Measurements from ENCODE around the gene SLC5A6.
"Not testable (repeated sequence)": the region's sequence is repeated elsewhere in the genome, so short reads cannot be mapped to it uniquely, and the experiment has no call there.

The SLC5A6 gene

DNA sequence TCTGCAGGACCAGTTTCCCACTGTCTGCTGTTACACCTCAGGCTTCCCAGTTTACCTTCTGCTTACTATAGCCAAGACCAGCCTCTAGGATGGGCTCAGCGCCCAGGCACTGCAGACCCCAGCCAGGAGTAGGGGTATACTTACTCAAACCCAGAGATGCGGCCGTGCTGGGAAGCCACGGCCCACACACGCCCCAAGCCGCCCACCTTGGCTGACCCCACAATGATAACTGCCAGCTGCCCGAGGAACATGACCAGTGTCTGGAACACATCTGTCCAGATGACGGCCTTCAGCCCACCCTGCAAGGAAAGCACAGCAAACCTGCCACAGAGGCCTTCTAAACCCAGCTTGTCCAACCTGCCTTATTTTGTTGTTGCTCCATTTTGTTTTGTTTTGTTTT, 6.9 kb downstream of the SLC5A6 start:
- no peak for DNase-seq (ENCODE audit: low spot score)

DNA sequence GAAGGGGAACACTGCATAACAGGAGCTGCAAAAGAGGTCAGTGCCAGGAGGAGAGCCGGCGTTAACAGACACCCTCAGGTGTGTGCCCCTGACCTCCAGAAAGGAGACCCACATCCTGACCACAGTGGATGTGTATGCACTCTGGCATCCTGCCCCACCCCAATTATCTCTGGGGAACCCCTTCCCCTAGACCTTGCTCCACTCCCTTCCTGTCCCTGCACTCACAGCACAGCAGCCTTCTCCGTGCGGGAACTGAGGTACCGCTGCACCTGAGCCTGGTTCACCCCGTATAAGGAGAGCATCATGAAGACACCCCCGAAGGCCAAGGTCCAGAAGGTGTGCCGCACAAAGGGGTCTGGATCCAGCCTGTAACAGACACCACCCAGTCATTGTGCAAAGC, 7.5 kb downstream of the SLC5A6 start:
- no peak for DNase-seq (ENCODE audit: low spot score)

DNA sequence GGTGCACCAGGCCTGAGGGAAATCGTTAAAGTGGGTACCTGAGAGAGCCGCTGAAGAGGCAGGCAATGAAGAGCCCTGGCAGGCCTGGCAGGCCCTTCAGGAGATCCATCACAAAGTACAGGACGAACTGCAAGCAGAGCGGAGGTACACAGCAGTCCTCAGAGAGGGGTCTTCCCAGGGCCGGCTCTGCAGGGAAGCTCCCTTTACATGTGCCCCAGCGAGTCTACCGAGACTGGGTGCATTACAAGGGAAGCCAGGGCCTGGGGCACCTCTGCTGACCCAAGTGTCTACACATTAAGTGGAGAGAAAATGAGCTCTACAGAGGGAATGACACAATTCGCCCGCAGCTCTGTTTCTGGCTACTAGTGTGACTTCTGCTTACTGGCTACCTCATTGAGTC, 8.3 kb downstream of the SLC5A6 start:
- DNase-seq (ENCODE audit: low spot score) = no peak

DNA sequence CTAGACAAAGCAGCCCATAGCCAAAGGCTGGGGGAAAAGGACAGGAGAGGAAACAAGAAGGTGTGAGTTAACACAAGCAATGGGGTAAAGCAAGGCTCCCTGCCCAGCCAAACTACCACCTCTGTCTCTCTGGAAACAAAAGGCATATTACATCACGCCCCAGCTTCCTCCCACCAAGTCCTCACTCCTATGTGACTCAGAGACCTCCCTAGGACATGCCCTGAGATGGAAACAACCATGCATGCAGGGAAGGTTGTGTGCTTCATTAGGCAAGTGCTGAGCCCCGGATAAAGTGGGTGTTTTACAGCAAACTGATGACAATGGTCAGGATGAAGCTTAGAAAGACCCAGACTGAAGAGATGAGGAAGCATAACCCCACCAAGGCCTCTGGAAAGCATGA, 9.2 kb downstream of the SLC5A6 start:
- no peak for DNase-seq (ENCODE audit: low spot score)

DNA sequence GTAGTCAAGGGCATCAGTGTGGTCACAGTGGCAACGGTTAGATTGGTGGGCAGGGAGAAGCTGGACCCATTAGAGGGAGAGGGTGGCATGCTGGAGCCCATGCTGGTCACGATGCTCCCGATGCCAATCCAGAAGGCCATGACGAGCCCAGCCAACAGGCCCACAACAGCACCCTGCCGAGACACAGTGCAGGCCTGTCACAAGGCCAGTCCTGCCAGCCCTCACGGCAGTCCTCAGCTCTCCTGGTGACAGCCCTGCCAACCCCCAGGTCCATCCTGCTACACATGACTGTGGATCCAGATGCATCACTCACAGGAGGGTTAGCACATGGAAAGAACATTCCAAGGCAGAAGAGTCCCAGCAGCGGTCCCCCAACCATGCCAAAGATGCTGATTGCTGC, 10.4 kb downstream of the SLC5A6 start:
- DNase-seq (ENCODE audit: low spot score) = no peak

DNA sequence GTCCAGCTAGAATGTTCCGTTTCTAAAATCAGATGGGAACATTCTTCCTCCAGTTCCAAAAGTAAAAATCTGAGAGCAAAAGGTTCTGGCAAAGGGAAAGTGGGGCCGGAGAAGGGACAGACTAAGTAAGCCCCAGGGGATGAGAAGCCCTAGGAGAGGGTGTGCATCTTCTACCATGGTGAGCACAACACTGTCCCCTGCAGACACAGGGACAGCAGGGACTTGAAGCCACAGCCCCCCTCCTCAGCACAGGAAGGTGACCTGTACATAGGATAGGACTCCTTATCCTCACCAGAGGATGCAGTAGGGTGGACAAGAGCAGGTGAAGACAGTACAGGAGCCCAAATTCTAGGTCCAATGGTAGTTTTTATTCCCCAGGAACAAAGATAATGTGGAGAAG, 12.8 kb downstream of the SLC5A6 start:
- no peak for DNase-seq (ENCODE audit: low spot score)

DNA sequence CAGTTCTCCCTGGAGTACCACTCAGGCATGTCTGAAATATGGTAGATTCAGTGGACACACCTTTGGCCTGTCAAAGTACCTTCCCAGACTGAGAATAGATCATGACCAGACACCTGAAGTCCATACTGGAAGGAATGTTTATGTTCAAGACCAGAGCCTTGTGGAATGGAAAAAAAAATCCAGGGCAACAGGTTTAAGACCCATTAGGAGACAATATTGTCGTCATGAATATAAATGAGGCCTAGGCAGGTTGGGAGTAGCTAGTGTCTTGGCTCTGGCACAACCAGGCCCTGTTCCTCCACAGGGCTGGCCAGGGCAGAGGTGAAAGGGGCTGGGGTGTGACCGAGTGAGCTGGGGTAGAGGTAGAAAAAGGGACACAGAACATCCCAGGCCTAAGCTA, 13.4 kb downstream of the SLC5A6 start:
- no peak for DNase-seq (ENCODE audit: low spot score)

DNA sequence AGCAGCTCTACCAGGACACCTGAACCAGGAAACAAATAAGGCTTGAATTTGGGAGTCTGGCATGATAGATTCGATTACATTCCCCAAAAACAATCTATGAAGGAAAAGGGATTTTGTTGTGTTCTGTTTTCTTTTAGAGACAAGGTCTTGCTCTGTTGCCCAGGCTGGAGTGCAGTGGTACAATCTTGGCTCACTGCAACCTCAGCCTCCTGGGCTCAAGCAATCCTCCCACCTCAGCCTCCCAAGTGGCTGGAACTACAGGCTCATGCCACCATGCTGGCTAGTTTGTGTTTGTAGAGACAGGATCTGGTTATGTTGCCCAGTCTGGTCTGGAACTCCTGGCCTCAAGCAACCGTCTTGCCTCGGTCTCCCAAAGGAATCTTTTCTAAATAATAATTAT, 14.0 kb downstream of the SLC5A6 start:
- not testable (repeated sequence) for DNase-seq (ENCODE audit: low spot score)

DNA sequence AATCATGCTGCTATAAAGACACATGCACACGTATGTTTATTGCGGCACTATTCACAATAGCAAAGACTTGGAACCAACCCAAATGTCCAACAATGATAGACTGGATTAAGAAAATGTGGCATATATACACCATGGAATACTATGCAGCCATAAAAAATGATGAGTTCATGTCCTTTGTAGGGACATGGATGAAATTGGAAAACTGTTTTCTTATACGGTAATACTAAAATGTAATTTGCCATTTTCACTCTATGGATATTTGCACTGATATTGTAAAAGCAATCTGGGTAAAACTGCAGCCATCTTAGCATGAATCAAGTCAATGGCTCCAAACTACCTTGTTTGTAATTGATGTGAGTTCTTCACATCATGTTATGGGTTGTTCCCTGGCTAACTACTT, 16.3 kb downstream of the SLC5A6 start:
- not testable (repeated sequence) for DNase-seq (ENCODE audit: low spot score)

DNA sequence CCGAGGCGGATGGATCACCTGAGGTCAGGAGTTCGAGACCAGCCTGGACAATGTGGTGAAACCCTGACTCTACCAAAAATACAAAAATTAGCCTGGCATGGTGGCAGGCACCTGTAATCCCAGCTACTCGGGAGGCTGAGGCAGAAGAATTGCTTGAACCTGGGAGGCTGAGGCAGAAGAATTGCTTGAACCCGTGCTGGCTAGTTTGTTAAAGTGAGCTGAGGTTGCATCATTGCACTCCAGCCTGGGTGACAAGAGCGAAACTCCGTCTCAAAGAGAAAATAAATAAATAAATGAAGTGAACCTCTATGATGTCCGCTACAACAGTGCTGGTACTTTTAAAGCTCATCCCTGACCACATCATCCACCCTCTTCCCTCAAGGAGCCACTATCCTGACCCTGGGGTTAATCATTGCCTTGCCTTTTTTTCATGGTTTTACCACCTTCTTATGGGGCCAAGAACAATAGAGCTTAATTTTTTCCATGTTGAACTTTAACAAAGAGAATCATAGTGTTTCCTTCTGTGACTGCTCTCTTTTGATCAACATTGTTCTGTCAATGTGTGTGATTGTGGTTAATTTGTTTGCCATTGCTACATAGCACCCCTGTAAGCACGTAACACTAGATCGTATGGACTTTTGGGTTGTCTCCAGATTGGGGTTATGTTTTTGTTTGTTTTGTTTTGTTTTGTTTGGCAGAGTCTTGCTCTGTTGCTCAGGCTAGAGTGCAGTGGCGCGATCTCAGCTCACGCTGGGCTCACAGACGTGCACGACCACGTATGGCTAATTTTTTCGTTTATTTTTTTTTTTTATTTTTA, 17.3 kb downstream of the SLC5A6 start:
- DNase-seq (ENCODE audit: low spot score) = no peak

DNA sequence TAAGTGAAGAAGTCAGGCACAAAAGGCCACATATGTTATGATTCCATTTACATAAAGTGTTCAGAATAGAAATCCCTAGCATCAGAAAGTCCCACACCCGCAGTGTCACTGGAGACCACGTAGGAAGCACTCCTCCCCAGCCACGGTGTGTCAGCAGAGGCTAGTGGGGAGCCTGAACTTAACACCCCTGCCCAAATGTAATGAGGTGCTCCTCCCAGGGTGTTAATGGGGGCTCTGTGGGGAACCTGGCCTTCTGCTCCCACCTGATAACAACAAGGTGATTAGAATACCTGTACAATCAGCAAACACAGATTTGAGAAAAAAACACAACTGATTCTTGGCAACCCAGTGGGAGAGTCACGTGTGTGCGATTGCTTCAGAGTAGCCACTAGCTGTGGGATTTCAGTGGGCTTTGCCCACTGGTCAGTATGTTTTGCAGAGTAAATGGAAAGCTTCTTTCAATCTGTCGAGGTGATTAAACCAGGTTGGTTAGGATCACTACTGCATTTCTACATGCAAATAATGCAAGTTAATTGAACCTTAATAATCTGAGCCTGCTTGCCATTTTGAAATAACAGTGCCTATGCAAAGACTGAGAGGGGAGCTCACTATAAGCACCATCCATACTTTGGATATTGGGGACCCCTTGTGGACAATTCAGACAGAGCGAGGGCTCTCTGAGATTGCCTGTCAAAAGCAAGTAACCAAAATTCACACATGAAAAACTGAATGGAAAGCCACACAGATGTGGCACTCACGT, 20.8 kb downstream of the SLC5A6 start:
- peak; percentile 74 for DNase-seq (ENCODE audit: low spot score)

DNA sequence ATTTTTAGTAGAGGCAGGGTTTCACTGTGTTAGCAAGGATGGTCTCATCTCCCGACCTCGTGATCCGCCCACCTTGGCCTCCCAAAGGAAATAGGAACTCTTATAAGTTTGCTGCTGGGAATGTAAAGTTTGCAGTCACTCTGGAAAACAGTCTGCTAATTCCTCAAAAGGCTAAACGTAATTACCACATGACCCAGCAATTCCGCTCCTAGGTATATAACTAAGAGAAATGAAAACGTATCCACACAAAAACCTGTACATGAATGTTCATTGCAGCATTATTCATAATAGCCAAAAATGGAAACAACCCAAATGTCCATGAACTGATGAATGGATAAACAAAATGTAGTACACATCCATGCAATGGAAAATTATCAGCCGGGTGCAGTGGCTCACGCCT, 22.1 kb downstream of the SLC5A6 start:
- DNase-seq (ENCODE audit: low spot score) = no peak

DNA sequence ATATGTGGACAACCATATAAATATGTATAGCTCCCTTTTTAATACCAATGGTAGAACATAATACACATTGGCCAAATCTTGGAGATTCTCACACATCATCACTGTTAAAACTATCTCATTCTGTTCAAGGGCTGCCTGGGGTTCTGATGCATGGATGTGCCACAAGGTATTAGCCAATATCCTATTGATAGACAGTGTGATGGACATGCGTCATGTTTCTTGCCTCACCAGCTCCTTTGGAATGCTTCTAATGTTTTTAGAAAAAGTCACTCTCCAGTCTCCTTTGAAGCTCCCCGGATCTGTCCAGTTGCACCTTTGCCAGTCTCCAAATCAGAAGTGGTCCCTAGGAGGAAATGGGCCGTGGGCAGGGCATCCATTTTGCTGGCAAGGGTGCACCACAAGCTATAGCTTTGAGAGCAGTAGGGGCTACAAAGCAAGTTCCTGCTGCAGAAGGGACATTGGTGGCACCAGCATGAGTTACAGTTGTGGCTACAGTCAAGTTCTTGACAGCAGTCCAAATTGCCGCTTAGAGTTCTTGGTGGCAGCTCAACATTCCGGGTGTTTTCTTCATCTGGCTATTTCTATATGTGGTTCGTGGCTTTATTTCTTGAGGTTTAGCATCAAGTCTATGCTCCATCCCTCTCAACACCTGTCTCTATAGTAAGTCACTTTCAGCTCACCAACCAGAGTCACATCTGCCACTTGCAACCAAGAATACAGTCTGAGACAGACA, 25.3 kb downstream of the SLC5A6 start:
- DNase-seq (ENCODE audit: low spot score) = no peak

DNA sequence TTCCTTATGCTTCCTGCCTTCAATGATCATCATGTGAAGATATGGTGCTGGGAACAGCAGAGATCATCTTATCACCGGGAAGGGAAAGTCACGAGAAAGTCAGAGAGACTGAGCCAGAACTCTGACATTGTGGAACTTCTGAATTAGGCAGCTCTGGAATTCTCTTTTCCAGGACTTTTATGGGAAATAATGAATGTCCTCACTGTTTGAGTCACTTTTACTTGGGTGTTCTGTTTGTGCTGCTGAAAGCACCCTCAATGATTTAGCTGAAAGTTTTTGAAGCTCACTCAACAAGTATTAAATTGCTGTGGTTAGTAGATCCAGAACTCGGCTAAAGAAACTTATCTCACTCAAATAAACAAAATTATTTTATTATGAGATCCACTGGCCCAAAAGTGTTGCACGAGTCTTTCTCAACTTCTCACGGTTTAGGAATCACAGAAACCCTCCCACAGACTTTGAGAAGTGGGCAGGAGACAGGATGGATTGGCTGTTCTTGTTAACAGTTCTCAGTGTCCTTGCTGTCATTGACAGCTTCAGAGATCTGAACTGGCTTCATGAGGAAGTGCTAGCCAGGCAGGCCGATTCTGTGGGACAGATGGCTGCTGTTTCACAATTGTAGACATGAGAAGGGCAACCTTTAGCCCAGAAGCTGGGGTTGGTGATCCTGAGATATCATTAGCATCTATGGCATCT, 26.6 kb downstream of the SLC5A6 start:
- no peak for DNase-seq (ENCODE audit: low spot score)

DNA sequence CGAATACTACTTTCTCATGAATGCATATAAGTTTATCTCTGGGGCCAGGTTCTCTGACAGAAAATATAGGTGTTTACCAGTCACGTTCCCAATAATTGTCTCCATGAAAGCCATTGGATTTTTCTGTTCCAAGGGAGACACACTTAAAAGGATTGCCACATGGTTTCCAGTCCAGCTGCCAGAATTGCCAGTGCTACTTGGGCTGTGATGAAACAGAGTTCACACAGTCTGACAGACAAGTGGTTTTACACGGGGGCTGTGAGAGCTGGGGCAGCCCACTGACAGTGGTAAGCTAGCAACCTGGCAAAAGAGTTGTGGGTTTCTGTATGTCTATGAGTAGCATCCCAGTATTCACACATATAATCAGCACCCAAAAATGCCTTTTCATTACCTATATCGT, 28.0 kb downstream of the SLC5A6 start:
- no peak for DNase-seq (ENCODE audit: low spot score)

DNA sequence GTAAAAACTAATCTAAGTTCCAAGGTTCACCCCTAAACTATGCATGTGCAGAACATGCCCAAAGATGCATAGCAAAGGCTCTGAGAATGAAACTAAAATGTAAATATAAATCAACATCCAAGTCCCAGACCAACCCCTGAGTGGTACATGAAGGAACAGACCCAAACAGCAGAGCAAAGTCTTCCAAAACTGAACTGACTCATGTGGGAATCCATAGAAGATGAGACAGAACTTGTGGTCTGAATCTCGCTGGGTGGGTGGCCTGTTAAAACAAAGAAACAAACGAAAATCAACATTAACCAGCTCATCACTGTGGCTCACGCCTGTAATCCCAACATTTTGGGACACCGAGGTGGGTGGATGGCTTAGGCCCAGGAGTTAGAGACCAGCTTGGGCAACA, 29.7 kb downstream of the SLC5A6 start:
- DNase-seq (ENCODE audit: low spot score) = no peak

DNA sequence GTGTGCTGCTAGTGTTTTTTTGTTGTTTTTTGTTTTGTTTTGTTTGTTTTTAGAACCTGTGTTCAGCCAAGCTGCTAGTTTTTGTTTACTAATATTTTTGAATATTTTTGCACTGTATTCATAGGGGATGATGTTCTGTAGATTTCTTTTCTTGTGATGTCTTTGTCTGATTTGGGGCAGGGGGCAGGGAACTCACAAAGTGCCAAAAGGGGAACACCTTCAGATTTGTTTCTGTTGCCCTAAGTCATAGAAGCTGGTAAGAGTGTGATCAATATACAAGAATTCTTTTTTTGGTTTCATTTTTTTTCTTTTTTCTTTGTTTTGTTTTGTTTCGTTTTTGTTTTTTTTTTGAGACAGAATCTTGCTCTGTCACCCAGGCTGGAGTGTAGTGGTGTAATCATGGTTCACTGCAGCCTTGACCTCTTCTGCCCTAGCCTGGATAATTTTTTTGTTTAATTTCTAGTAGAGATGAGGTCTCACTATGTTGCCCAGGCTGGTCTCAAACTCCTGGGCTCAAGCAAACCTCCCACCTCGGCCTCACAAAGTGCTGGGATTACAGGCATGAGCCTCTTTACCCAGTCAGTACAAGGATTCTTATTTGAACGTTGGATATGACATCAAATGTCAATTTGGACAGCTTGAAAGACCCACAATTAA, 32.6 kb downstream of the SLC5A6 start:
- no peak for DNase-seq (ENCODE audit: low spot score)

DNA sequence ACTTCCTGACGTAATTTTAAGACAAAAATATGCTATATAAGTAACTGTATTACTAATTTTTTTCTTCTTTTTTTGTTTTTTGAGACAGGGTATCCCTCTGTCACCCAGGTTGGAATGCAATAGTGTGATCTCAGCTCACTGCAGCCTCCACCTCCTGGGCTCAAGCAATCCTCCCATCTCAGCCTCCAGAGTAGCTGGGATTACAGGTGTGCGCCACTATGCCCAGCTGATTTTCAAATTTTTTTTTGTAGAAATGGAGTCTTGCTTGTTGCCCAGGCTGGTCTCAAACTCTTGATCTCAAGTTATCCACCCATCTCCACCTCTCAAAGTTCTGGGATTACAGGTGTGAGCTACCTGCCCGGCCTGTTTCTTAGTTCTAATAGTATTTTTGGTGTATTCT, 33.6 kb downstream of the SLC5A6 start:
- DNase-seq (ENCODE audit: low spot score) = no peak

DNA sequence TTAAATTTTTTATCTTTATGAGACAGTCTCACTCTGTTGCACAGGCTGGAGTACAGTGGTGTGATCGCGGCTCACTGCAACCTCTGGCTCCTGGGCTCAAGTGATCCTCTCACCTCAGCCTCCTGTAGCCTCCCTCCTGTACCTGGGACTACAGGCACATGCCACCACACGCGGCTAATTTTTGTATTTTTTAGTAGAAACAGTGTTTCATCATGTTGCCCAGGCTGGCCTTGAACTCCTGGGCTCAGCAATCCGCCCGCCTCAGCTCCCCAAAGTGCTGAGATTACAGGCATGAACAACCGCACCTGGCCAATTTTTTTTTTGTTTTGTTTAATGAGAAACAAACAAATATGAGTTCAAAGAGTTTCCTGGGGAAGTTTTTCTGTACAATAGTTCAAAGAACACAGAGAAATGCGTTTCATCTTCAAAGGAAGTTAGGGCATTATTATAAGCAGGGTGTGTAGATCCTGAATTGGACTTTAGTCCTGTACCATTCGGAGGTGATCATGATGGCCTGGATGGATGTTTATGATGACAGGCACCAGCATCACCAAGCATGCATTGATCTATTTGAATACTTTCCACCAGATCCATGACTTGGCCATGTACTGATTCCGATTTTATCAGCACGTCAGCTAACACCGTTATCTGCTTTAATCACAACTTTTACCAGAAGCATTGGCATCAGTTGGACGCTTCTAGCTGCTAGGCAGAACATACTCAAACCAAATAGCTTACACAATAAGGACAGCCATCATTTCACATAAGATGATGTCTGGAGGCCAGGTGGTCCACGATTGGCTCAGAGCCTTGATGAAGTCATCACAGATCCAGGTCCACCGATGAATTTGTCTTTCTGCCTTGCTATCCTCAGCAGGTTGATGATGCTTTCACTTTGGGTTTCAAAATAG, 34.4 kb downstream of the SLC5A6 start:
- no peak for DNase-seq (ENCODE audit: low spot score)

DNA sequence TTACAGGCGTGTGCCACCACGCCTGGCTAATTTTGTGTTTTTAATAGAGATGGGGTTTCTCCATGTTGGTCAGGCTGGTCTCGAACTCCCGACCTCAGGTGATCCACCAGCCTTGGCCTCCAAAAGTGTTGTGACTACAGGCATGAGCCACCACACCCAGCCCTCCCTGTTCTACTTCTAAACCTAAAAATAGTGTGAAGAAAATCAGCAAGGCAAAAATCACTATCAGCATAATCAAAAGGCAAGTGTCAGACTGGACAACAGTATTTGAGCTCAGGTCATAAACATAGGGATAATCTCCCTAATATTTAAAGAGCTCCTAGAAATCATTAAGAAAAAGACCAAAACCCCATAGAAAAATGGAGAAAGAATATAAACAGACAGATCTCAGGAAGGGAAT, 36.3 kb downstream of the SLC5A6 start:
- not testable (repeated sequence) for DNase-seq (ENCODE audit: low spot score)

DNA sequence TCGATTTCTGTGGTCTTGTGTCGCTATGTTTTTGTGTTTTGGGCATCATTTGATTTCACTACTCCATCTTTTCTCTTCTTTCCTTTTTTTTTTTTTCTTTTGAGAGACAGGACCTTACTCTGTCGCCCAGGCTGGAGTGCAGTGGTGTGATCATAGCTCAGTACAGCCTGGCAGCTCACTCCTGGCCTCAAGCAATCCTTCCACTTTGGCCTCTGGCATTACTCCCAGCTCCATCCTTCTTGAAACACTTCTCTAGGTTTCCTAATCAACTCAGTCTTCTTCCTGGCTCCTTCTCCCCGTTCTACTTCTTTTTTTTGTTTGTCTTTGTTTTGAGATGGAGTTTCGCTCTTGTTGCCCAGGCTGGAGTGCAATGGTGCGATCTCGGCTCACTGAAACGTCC, 36.7 kb downstream of the SLC5A6 start:
- DNase-seq (ENCODE audit: low spot score) = no peak

All from cerebellar cortex (tissue), 1 donor.